Epithelial cell of esophagus (primary cell): ENCODE results near the gene GKN2.

ENCODE experiments used
- DNase-seq: peaks from one replicate; pipeline ENCODE4 v3.0.0; 2010; ENCODE audit warnings: low read depth
- H3K4me3 ChIP-seq: 2 replicates; pipeline ENCODE4 v1.5.1; 2011; ENCODE audit warnings: mild to moderate bottlenecking, low read length, control low read depth
- CTCF ChIP-seq: IDR thresholded peaks from 2 replicates; pipeline ENCODE4 v1.5.1; 2011; ENCODE audit warnings: low read depth, mild to moderate bottlenecking, low read length, control low read depth, inconsistent platforms; ENCODE audit not compliant: insufficient read depth; ENCODE audit errors: missing control alignments

GKN2 gene

GRCh38 chr2:68908392-68908970 is 44.2 kb downstream of the GKN2 start:
- TF ChIP-seq CTCF: no peak
- H3K4me3 ChIP-seq: no peak overlapping the region
- DNase-seq: peak; percentile 88

GRCh38 chr2:68907920-68908253 is 44.8 kb downstream of the GKN2 start:
- H3K4me3 ChIP-seq: no peak overlapping the region
- TF ChIP-seq CTCF: no peak

GRCh38 chr2:68907232-68907919 is 45.3 kb downstream of the GKN2 start:
- no peak overlapping the region for H3K4me3 ChIP-seq
- peak; percentile 32 for DNase-seq
- no peak for TF ChIP-seq CTCF

More at GRCh38 chr2:68907920-68908253, 44.8 kb downstream of the GKN2 start:
- no peak for DNase-seq

- no peak for TF ChIP-seq CTCF
- no peak overlapping the region for H3K4me3 ChIP-seq
- no peak for DNase-seq
These were observed 46.0 kb downstream of the GKN2 start for GRCh38 chr2:68906716-68907115.

- no peak for TF ChIP-seq CTCF
- no peak overlapping the region for H3K4me3 ChIP-seq
- DNase-seq: no peak
These were observed 47.6 kb downstream of the GKN2 start for GRCh38 chr2:68905116-68905515.

GRCh38 chr2:68901561-68901960 is 51.1 kb downstream of the GKN2 start:
- no peak overlapping the region for H3K4me3 ChIP-seq
- TF ChIP-seq CTCF: no peak

GRCh38 chr2:68901199-68901514 is 51.5 kb downstream of the GKN2 start:
- DNase-seq: peak; percentile 28
- no peak for TF ChIP-seq CTCF

More at GRCh38 chr2:68901561-68901960, 51.1 kb downstream of the GKN2 start:
- DNase-seq: no peak

More at GRCh38 chr2:68901199-68901514, 51.5 kb downstream of the GKN2 start:
- no peak overlapping the region for H3K4me3 ChIP-seq
